Measurements from ENCODE around the gene ACACB. TPM values are rescaled to one million over a fixed set of nuclear protein-coding genes. Genes with fewer than 3 reads are reported as not detected.

Gene ACACB
- polyA plus RNA-seq, 1 donor from 2014 or later: 0.22 TPM

GRCh38 chr12:109157986-109158385 is 41.6 kb downstream of the ACACB start:
- H2AFZ ChIP-seq (ENCODE audit: low read depth, low read length): no peak overlapping the region
- TF ChIP-seq EZH2 (IDR thresholded peaks at IDR 0.05; ENCODE audit: borderline replicate concordance, insufficient read depth, low read length, poor library complexity, severe bottlenecking): no peak
- TF ChIP-seq CTCF (IDR thresholded peaks at IDR 0.05; ENCODE audit: poor library complexity, severe bottlenecking): no peak
- no peak for TF ChIP-seq POLR2AphosphoS5 (IDR thresholded peaks at IDR 0.05)
- no peak for TF ChIP-seq EP300 (conservative IDR thresholded peaks at IDR 0.05; ENCODE audit: poor library complexity, severe bottlenecking)
- no peak for TF ChIP-seq REST (IDR thresholded peaks at IDR 0.05; ENCODE audit: borderline replicate concordance)
- TF ChIP-seq RAD21 (conservative IDR thresholded peaks at IDR 0.05): no peak
- TF ChIP-seq TAF1 (IDR thresholded peaks at IDR 0.05; ENCODE audit: low read depth): no peak
- TF ChIP-seq SMC3 (conservative IDR thresholded peaks at IDR 0.05; ENCODE audit: poor library complexity): no peak
- TF ChIP-seq MXI1 (conservative IDR thresholded peaks at IDR 0.05; ENCODE audit: poor library complexity, severe bottlenecking): no peak
- no peaks in the 10 kb centered on the region for H3F3A ChIP-seq (ENCODE audit: insufficient read depth, low read length, poor library complexity, severe bottlenecking)
- no peak overlapping the region for H3K4me2 ChIP-seq (ENCODE audit: low read length)
- H3K27ac ChIP-seq (ENCODE audit: low read length): no peak overlapping the region
- no peak overlapping the region for H3K4me3 ChIP-seq (ENCODE audit: low read length)
- no peak overlapping the region for H3K9ac ChIP-seq (ENCODE audit: low read length)
- no peaks in the 10 kb centered on the region for H3K36me3 ChIP-seq (ENCODE audit: insufficient read depth, low read length)
- H3K27me3 ChIP-seq (ENCODE audit: insufficient read depth, low read depth, low read length): peaks cover 19% of the 10 kb centered on the region
- H3K79me2 ChIP-seq (replicated peaks; ENCODE audit: insufficient read depth, low read length): no peaks in the 10 kb centered on the region
- H4K20me1 ChIP-seq (ENCODE audit: insufficient read depth): no peaks in the 10 kb centered on the region
- H3K9me2 ChIP-seq (ENCODE audit: insufficient read depth, low read length): no peaks in the 10 kb centered on the region
- H3K9me3 ChIP-seq (ENCODE audit: low read length): no peaks in the 10 kb centered on the region

- Histone ChIP-seq H3K9ac (ENCODE audit: low read length) (no peak overlapping the region), H3K9me3 (ENCODE audit: low read length) (no peaks in the 10 kb centered on the region), H2AFZ (ENCODE audit: low read depth, low read length) (no peak overlapping the region), H3K4me3 (ENCODE audit: low read length) (no peak overlapping the region), H3K4me2 (ENCODE audit: low read length) (no peak overlapping the region), H4K20me1 (ENCODE audit: insufficient read depth) (no peaks in the 10 kb centered on the region), H3K9me2 (ENCODE audit: insufficient read depth, low read length) (no peaks in the 10 kb centered on the region), H3K27me3 (ENCODE audit: insufficient read depth, low read depth, low read length) (no peaks in the 10 kb centered on the region), H3K79me2 (replicated peaks; ENCODE audit: insufficient read depth, low read length) (no peaks in the 10 kb centered on the region), H3K27ac (ENCODE audit: low read length) (no peak overlapping the region), H3K36me3 (ENCODE audit: insufficient read depth, low read length) (no peaks in the 10 kb centered on the region), H3F3A (ENCODE audit: insufficient read depth, low read length, poor library complexity, severe bottlenecking) (no peaks in the 10 kb centered on the region)
- TF ChIP-seq EP300 (conservative IDR thresholded peaks at IDR 0.05; ENCODE audit: poor library complexity, severe bottlenecking): no peak
- TF ChIP-seq REST (IDR thresholded peaks at IDR 0.05; ENCODE audit: borderline replicate concordance): no peak
- no peak for TF ChIP-seq CTCF (IDR thresholded peaks at IDR 0.05; ENCODE audit: poor library complexity, severe bottlenecking)
- TF ChIP-seq RAD21 (conservative IDR thresholded peaks at IDR 0.05): no peak
- no peak for TF ChIP-seq TAF1 (IDR thresholded peaks at IDR 0.05; ENCODE audit: low read depth)
- no peak for TF ChIP-seq EZH2 (IDR thresholded peaks at IDR 0.05; ENCODE audit: borderline replicate concordance, insufficient read depth, low read length, poor library complexity, severe bottlenecking)
- TF ChIP-seq SMC3 (conservative IDR thresholded peaks at IDR 0.05; ENCODE audit: poor library complexity): no peak
- no peak for TF ChIP-seq MXI1 (conservative IDR thresholded peaks at IDR 0.05; ENCODE audit: poor library complexity, severe bottlenecking)
- TF ChIP-seq POLR2AphosphoS5 (IDR thresholded peaks at IDR 0.05): no peak
These were observed 44.0 kb downstream of the ACACB start for GRCh38 chr12:109160433-109160832.

All from neural cell (in vitro differentiated cells).